Spleen (tissue), 7 donors: Measurements from ENCODE around the gene UPK3A.

Experiments
- POLR2AphosphoS5 ChIP-seq, 3 donors: sonication (generic); formaldehyde crosslinking; IDR thresholded peaks; one replicate each; pipeline ENCODE4 v1.5.1; 2017; ENCODE audit warnings: antibody characterized with exemption in 3 of 3
- TF ChIP-seq, protein P1 (sequence below), 11 experiments: fragments of 200-600 bp in 7 of 11; fragments of 450-650 bp in 4 of 11; sonication (generic) in 4 of 11; IDR thresholded peaks in 8 of 11; conservative IDR thresholded peaks in 3 of 11; 1 replicate in 7 of 11; 2 replicates in 4 of 11; pipeline versions ENCODE4 v1.4.0 to v1.8.0; 2016 to 2021; ENCODE audit warnings: antibody characterized with exemption in 11 of 11, inconsistent platforms in 4 of 11, mild to moderate bottlenecking in 1 of 11
- donor health status: DM: no; HTN: no; CAD: no; lungs with moderate emphysema.
- donor health status: DM: no; HTN: no; CAD: no.
- donor health status: DM: no; HTN: no; CAD: no.

DNA sequence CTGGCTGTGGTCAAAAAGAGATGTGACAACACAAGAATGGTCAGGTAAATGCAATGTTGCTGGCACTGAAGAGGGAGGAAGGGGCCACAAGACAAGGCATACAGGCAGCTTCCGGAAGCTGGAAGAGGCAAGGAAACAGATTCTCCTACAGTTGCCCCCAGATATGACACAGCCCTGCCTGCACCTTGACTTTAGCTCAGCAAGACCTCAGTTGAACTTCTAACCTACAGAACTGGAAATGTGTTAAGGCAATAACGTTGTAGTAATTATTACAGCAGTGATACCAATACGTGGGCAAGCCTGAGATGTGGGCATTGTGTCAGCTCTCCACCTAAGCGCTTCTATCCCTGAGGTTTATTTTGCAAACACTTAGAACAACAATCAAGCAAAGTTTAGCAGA is 39.8 kb upstream of the UPK3A start:
- TF ChIP-seq, protein P1, sequence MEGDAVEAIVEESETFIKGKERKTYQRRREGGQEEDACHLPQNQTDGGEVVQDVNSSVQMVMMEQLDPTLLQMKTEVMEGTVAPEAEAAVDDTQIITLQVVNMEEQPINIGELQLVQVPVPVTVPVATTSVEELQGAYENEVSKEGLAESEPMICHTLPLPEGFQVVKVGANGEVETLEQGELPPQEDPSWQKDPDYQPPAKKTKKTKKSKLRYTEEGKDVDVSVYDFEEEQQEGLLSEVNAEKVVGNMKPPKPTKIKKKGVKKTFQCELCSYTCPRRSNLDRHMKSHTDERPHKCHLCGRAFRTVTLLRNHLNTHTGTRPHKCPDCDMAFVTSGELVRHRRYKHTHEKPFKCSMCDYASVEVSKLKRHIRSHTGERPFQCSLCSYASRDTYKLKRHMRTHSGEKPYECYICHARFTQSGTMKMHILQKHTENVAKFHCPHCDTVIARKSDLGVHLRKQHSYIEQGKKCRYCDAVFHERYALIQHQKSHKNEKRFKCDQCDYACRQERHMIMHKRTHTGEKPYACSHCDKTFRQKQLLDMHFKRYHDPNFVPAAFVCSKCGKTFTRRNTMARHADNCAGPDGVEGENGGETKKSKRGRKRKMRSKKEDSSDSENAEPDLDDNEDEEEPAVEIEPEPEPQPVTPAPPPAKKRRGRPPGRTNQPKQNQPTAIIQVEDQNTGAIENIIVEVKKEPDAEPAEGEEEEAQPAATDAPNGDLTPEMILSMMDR (IDR thresholded peaks at IDR 0.05 in 8 of 11, conservative IDR thresholded peaks at IDR 0.05 in 3 of 11) = no peak
- no peak for TF ChIP-seq POLR2AphosphoS5 (IDR thresholded peaks at IDR 0.05)
